Femur (tissue), 1 donor: Measurements from ENCODE around the gene ST7.
"Not testable (repeated sequence)": the region's sequence is repeated elsewhere in the genome, so short reads cannot be mapped to it uniquely, and the experiment has no call there.

Source experiments
- DNase-seq: peaks from one replicate; pipeline ENCODE4 v3.0.0-alpha.2; 2017

Gene ST7

GRCh38 chr7:116953372-116953905, at the start of gene ST7:
TSS of gene ST7 (plus strand) at chr7:116953501. CDS start at chr7:116953541, 40 bp downstream.
- peak; percentile 74 for DNase-seq

DNA sequence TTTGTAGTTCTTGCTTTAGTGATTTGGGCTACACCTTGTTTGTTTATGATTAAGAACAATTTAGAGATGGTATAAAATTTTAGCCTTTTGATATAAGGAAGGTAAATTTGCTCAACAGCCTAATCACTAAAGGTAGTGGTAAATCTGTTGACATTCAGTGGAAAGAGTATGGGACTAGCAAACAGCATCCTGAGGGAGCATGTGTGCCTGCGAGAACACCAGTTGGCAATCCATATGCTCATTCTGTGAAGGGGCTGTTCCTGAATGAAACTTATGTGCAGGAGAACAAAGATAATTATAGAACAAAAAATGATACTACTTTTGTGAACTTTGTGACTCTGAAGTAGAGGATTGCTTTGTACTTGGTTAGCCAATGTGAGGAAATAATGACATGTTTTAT, 46.9 kb upstream of the ST7 start:
- DNase-seq: no peak

DNA sequence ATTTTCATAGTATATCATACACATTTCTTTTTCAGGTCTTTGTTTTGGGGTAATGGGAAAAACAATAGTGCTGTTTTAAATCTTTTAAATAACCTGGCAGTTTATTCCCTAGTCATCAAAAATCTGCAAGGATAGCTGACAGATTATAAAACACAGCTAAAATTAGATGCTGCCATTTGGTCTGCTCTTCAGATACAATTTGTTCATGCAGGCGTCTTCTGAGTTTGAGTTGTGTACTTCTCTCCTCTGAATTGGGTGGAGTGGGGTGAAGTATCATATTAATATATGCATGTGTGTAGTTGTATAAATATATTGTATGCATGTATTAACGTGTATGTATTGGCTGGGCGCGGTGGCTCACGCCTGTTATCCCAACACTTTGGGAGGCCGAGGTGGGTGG, 42.9 kb upstream of the ST7 start:
- DNase-seq: no peak

- DNase-seq: no peak
Measured at GRCh38 chr7:116911801-116912200, 41.5 kb upstream of the ST7 start.

DNA sequence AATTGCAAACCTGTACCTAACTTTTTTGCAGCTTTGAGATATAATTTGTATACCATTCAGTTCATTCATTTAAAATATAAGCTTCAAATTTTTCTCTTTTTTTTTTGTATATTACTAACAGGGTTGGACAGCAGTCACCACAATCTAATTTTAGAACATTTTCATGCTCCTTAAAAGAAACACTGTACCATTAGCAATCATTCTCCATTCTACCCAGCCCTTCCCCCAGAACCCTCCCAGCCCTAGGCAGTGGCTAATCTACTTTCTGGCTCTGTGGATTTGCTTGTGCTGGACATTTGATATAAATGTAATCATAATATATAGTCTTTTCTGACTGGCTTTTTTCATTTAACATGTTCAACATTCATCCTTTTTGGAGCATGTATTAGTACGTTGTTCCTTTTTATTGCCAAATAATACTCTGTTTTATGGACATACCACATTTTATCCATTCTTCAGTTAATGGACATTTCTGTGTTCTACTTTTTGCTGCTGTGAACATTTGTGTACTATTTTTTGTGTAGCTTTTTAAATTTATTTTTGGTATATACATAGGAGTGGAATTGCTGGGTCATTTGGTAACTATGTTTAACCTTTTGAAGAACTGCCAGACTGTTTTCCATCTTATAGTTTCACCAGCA, 40.9 kb upstream of the ST7 start:
- no peak for DNase-seq

DNA sequence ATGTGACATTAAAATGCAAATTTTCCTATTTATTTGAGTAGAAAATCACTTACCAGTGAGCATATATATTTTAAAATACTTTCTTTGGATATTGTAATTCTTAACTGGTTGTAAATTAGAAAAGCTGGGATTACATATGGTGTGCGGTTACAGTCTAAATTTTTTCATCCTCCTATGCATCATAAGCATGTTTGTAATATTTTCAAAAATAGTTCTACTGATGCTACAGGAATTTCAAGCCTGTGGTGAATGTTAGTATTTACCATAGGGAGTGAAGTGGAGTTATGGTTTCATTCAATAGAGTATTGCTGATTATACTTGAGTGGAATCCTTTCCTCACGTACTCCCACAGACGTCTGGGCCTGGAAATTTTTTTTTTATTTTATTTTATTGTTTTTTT, 34.6 kb upstream of the ST7 start:
- DNase-seq: no peak

- no peak for DNase-seq
Measured at GRCh38 chr7:116920359-116920758, 32.9 kb upstream of the ST7 start.

- no peak for DNase-seq
Measured at GRCh38 chr7:116922545-116922944, 30.8 kb upstream of the ST7 start.

DNA sequence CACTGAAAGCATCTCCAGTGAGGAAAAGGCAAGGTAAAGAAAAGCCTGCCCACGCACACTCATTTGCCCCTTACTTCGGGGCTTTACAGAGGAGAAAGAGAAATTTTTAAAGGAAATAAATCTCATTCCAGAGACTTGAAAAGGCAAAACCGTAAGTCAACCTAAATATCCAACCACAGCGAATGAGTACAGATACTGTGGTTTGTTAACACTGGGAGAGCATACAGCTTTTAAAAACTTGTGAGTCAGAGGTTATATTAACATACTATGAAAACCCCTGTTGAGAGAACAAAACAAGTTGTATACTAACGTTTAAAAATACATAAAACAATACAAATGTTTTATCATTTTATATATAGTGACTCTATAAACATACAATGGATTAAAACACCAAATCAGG, 28.6 kb upstream of the ST7 start:
- no peak for DNase-seq

GRCh38 chr7:116929021-116929420, 24.3 kb upstream of the ST7 start:
- DNase-seq: no peak

DNA sequence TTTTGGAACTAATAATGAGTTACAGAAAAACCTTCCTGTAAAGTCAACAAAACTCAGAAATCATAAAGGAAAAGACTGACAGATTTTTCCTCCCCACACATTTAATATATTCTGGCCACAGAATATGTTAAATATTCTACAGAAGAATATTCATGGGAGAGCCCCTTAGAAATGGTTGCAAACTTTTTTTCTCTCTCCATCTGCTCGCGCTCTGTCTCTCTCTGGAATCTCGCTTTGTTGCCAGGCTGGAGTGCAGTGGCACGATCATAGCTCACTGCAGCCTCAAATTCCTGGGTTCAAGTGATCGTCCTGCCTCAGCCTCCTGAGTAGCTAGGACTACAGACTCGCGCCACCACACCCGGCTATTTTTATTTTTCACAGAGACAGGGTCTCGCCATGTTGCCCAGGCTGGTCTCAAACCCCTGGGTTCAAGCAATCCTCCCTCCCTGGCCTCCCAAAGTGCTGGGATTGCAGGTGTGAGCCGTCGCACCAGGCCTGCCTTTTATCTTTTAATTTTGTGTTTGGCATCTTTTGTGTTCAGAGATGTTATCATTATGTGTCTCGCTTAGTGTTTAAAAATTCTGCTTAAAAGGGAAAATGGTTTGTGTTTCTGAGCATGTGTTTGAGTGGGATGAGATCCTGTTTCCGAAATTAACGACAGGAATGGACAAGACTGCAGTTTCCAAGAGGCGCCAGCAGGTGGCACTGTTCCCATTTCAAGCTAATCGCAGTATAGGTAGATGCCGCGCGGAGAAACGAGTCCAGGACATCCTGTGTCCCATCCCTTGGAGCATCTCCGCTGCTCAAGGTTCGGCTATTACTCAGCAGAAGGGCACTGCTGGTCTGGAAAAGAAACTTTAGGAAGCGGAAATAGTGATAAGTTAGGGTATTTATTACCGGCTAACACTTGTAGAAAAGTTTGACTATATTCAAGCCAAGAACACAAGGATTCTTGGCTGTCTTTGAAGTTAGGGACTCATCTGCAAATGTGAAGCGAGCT, 23.1 kb upstream of the ST7 start:
- peak; percentile 89 for DNase-seq

DNA sequence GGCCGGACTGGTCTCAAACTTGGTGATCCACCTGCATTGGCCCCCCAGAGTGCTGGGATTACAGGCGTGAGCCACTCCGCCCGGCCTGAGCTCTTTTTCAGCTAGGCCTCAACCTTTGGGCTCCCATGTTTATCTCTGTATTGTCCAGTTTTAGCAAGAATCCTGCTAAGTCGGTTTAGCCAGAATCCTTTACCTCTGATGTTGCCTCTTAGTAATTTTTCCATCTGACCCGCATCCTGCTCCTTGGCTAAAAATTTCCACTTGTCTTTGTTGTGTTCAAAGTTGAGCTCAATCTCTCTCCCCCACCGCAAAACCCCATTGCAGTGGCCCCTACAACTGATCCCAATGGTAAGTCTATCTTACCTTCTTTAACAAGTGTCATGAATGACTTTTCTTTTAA, 20.7 kb upstream of the ST7 start:
- no peak for DNase-seq

GRCh38 chr7:116933465-116933864, 19.8 kb upstream of the ST7 start:
- no peak for DNase-seq

GRCh38 chr7:116934580-116934979, 18.7 kb upstream of the ST7 start:
- DNase-seq: no peak

- not testable (repeated sequence) for DNase-seq
Measured at GRCh38 chr7:116936844-116937243, 16.5 kb upstream of the ST7 start.

GRCh38 chr7:116938678-116939077, 14.6 kb upstream of the ST7 start:
- no peak for DNase-seq

- no peak for DNase-seq
Measured at GRCh38 chr7:116940689-116941370, 12.5 kb upstream of the ST7 start.

DNA sequence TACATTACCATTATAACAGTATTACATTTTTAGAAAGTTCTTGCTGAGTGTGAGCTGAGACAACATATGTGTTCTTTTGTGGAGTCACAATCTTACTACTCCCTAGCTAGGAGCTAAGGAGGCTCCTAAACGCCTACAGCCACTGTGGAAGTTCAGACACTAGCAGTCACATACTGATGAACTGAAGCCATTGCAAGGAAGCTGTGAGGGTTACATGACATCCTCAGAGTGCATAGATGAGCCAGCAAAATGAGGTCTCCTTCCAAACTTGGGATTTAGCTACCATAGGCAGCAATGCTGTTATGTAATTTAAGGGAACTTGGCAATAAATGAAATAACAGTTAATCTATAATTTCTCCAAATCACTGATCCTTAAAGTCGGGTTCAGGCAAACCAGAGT, 10.8 kb upstream of the ST7 start:
- DNase-seq: no peak

DNA sequence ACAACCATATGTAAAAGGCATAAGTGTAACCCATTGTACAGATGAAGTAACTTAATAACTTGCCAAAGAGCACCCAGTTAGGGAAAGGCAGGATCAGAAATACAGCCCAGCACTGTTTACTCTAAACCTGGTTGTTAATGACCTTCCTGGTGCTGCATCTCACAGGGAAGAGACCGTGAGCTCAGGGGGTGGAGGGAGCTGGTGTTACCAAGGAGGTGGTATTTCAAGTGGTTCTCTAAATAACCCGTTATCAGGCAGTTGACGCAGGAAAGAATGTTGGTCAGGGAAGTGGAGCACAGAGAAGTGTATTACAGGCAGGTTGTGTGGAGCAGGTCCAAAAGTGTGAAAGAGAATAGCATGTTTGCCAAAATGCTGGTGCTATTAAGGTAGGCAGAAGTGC, 4.4 kb upstream of the ST7 start:
- no peak for DNase-seq

DNA sequence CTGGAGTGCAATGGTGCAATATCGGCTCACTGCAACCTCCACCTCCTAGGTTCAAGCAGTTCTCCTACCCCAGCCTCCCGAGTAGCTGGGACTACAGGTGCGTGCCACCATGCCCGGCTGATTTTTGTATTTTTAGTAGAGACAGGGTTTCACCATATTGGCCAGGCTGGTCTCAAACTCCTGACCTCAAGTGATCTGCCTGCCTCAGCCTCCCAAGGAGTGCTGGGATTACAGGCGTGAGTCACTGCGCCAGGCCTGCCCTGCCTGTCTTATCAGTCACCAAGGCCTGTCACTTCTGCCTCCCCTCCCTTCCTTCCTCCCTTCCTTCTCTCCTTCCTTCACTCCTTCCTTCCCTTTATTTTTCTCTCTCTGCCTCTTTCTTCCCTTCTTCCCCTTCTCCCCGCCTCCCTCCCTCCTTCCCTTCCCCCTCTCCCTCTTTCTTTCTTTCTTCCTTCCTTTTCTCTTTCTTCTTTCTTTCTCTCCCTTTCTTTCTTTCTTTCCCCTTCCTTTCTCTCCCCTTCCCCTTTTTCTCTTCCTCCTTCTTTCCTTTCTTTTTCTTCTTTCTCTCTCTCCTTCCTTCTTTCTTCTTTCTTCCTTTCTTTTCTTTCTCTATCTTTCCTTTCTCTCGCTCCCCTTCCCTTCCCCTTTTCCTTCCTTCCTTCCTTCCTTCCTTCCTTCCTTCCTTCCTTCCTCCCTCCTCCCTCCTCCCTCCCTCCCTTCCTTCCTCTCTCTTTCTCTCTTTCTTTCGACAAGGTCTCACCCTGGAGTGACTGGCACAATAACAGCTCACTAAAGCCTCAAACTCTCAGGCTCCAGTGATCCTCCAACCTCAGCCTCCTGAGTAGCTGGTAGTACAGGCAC, 3.1 kb upstream of the ST7 start:
- no peak for DNase-seq

- DNase-seq: no peak
Measured at GRCh38 chr7:116950889-116951351, 2.4 kb upstream of the ST7 start.
